Right atrium auricular region (tissue), 2 donors: Measurements from ENCODE around the gene ZNF735. TPM values are rescaled to one million over a fixed set of nuclear protein-coding genes. Genes with fewer than 3 reads are reported as not detected.
"Not testable (repeated sequence)": the region's sequence is repeated elsewhere in the genome, so short reads cannot be mapped to it uniquely, and the experiment has no call there.

ENCODE experiments used
- DNase-seq: peaks from one replicate; pipeline ENCODE4 v3.0.0-alpha.2; 2019; ENCODE audit warnings: low spot score
- H3K27ac ChIP-seq, 2 donors: fragments of 200-600 bp; sonication (generic); 1 replicate in 1 of 2; 2 replicates in 1 of 2; pipeline ENCODE4 v1.5.1; 2016 to 2019
- H3K27me3 ChIP-seq, 2 donors: fragments of 200-600 bp; sonication (generic); one replicate each; pipeline versions ENCODE4 v1.5.1 to v1.6.0; 2017 to 2019
- H3K36me3 ChIP-seq: fragments of 200-600 bp; sonication (generic); one replicate; pipeline ENCODE4 v1.5.1; 2016
- H3K4me1 ChIP-seq, 2 donors: fragments of 200-600 bp; sonication (generic); one replicate each; pipeline versions ENCODE4 v1.5.1 to v1.6.0; 2017 to 2019
- H3K4me3 ChIP-seq, 2 donors: fragments of 200-600 bp; sonication (generic); 1 replicate in 1 of 2; 2 replicates in 1 of 2; pipeline ENCODE4 v1.5.1; 2017 to 2019; ENCODE audit warnings: mild to moderate bottlenecking in 1 of 2, moderate library complexity in 1 of 2
- H3K9me3 ChIP-seq, 2 donors: fragments of 200-600 bp; sonication (generic); one replicate each; pipeline ENCODE4 v1.5.1; 2019
- total RNA-seq, 2 donors: library from RNA; depleted of rRNA; stranded (reverse); fragments of >200 nt; gene quantifications; one replicate each; pipeline ENCODE4 v1.1.0, GENCODE V29; 2016
- TF ChIP-seq, protein P1 (sequence below), 2 donors: fragments of 200-600 bp; sonication (generic); IDR thresholded peaks; one replicate each; pipeline ENCODE4 v1.5.1; 2019; ENCODE audit warnings: antibody characterized with exemption in 2 of 2

ZNF735 gene
- total RNA-seq, 2 donors from 2014 or later: not detected

DNA sequence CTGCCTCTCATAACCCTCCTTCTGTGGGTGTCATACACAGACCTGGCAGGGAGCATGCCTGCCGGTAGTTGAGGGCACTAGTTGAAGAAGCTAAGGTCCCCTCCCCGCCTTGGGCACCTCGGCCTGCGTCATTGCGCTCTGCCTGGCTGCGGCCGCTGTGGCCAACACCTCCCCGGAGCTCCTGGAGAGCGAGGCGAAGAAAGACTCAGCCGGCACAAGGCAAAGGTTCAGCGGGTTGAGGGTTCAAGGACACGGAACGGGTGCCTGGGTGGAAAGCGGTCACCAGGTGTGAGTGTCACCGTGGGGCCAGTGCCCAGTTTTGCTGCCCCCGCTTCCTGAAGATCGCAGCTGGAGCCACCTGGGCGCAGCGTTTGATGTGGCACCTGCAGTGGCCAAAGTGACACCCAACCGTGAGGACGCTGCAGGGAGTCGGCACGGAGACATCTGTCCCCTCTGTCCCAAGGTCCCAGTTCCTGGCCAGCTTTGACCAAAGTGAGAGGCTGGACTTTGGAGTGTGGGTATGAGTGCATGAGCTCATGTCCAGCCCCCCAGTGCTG, 14.8 kb upstream of the ZNF735 start:
- H3K4me3 ChIP-seq: no peak overlapping the region
- H3K4me1 ChIP-seq: no peaks in the 10 kb centered on the region
- no peak for DNase-seq
- H3K36me3 ChIP-seq: no peaks in the 10 kb centered on the region
- peaks cover 0 to 8% of the 10 kb centered on the region in 2 donors for H3K9me3 ChIP-seq
- TF ChIP-seq, protein P1, sequence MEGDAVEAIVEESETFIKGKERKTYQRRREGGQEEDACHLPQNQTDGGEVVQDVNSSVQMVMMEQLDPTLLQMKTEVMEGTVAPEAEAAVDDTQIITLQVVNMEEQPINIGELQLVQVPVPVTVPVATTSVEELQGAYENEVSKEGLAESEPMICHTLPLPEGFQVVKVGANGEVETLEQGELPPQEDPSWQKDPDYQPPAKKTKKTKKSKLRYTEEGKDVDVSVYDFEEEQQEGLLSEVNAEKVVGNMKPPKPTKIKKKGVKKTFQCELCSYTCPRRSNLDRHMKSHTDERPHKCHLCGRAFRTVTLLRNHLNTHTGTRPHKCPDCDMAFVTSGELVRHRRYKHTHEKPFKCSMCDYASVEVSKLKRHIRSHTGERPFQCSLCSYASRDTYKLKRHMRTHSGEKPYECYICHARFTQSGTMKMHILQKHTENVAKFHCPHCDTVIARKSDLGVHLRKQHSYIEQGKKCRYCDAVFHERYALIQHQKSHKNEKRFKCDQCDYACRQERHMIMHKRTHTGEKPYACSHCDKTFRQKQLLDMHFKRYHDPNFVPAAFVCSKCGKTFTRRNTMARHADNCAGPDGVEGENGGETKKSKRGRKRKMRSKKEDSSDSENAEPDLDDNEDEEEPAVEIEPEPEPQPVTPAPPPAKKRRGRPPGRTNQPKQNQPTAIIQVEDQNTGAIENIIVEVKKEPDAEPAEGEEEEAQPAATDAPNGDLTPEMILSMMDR (IDR thresholded peaks at IDR 0.05): no peak
- no peaks in the 10 kb centered on the region for H3K27me3 ChIP-seq
- no peak overlapping the region for H3K27ac ChIP-seq

DNA sequence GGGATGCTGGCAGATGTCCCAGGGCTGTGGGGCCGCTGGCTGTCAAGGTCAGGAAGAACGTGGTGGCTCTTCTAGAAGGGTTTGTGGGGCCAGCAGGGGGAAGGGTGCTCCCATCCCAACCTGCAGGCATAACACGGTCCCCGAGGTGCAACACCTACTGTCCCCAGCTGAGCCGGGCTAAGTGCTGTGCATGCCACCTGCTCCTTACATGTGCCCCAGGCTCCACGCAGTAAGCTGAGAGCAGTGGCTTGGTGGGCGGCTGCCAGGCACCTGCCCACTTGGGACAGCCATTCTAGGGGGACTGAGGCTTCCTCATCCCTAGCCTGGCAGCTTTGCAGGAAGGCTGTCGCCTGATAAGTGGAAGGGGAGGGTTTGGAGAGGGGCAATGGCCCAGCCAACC, 14.2 kb upstream of the ZNF735 start:
- Histone ChIP-seq H3K4me3 (no peak overlapping the region), H3K27ac (no peak overlapping the region), H3K36me3 (no peaks in the 10 kb centered on the region), H3K9me3 (peaks cover 0 to 3% of the 10 kb centered on the region in 2 donors), H3K4me1 (no peaks in the 10 kb centered on the region), H3K27me3 (no peaks in the 10 kb centered on the region)
- TF ChIP-seq, protein P1 (IDR thresholded peaks at IDR 0.05): no peak
- DNase-seq: no peak

DNA sequence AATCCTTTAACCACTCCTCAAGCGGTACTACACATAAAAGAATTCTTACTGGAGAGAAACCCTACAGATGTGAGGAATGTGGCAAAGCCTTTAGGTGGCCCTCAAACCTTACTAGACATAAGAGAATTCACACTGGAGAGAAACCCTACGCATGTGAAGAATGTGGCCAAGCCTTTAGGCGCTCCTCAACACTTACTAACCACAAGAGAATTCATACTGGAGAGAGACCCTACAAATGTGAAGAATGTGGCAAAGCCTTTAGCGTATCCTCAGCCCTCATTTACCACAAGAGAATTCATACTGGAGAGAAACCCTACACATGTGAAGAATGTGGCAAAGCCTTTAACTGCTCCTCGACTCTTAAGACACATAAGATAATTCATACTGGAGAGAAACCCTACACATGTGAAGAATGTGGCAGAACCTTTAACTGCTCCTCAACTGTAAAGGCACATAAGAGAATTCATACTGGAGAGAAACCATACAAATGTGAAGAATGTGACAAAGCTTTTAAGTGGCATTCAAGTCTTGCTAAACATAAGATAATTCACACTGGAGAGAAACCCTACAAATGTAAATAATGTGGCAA, 12.8 kb downstream of the ZNF735 start:
- peaks cover 0 to 81% of the 10 kb centered on the region in 2 donors for H3K9me3 ChIP-seq
- H3K4me1 ChIP-seq, DNase-seq, H3K27me3 ChIP-seq, H3K4me3 ChIP-seq, H3K36me3 ChIP-seq, H3K27ac ChIP-seq: not testable (repeated sequence)

DNA sequence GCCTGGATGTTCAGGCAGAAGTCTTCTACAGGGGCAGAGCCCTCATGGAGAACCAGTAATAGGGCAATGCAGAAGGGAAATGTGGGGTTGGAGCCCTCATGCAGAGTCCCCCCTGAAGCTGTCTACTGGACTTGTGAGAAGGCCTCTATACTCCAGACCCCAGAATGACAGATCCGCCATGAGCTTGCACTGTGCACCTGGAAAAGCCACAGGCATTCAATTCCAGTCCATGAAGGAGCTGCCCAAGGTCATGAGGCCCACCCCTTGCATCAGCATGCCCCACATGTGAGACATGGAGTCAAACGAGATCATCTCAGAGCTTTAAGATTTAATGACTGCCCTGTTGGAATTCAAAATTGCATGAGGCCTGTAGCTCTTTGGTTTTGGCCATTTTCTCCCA, 16.4 kb downstream of the ZNF735 start:
- Histone ChIP-seq H3K27ac (no peak overlapping the region), H3K9me3 (peaks cover 0 to 68% of the 10 kb centered on the region in 2 donors)
- no peak for DNase-seq

DNA sequence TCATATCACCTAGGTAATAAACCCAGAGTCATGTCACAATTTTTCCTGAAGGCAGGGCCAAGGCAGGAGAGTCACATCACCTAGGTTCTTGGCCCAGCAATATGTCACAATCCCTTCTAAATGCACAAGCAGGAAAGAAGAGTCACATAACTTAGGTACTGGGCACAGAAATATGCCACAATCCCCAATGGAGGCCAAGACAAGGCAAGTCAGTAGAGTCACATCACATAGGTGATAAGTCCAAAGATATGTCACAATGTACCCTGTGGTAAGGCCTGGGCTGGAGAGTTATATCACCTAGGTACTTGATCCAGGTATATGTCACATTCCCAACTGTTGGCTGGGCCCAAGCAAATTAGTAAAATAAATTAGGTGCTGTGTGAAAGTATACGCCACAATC, 21.2 kb downstream of the ZNF735 start, which contains the start of gene ZNF679:
TSS of gene ZNF679 (plus strand) at position 301 of the 400 bp plus-strand sequence. CDS start 20,644 bp downstream, outside the sequence.
- H3K4me3 ChIP-seq, DNase-seq, H3K27me3 ChIP-seq, H3K36me3 ChIP-seq, H3K27ac ChIP-seq, H3K4me1 ChIP-seq: not testable (repeated sequence)
- H3K9me3 ChIP-seq: peaks cover 0 to 24% of the 10 kb centered on the region in 2 donors

More for the DNA sequence above, 16.4 kb downstream of the ZNF735 start:
- Histone ChIP-seq H3K36me3 (no peaks in the 10 kb centered on the region), H3K27me3 (no peaks in the 10 kb centered on the region), H3K4me1 (no peaks in the 10 kb centered on the region), H3K4me3 (no peak overlapping the region)
- TF ChIP-seq, protein P1 (IDR thresholded peaks at IDR 0.05): no peak

DNA sequence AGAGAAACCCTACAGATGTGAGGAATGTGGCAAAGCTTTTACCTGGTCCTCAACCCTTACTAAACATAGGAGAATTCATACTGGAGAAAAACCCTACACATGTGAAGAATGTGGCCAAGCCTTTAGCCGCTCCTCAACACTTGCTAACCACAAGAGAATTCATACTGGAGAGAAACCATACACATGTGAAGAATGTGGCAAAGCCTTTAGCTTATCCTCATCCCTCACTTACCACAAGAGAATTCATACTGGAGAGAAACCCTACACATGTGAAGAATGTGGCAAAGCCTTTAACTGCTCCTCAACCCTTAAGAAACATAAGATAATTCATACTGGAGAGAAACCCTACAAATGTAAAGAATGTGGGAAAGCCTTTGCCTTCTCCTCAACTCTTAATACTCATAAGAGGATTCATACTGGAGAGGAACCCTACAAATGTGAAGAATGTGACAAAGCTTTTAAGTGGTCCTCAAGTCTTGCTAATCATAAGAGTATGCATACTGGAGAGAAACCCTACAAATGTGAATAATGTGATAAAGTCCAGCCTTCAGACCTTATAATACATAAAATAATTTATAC, 59.4 kb downstream of the ZNF735 start:
- no peak for DNase-seq
- H3K9me3 ChIP-seq: peaks cover 11 to 64% of the 10 kb centered on the region in 2 donors
- no peaks in the 10 kb centered on the region for H3K27me3 ChIP-seq

More for the DNA sequence above, 59.4 kb downstream of the ZNF735 start:
- Histone ChIP-seq H3K4me1 (no peaks in the 10 kb centered on the region), H3K4me3 (no peak overlapping the region), H3K27ac (no peak overlapping the region), H3K36me3 (no peaks in the 10 kb centered on the region)
- TF ChIP-seq, protein P1 (IDR thresholded peaks at IDR 0.05): no peak

Other genes with a start within 250 kb of the ZNF735 start
- gene ZNF722, start 208.4 kb upstream of the ZNF735 start, total RNA-seq: not detected
- 1 to 10 TPM in 1 of 2 donors, under 1 TPM in 1; 0.63 to 2.8 TPM for gene ZNF727, start 161.8 kb upstream of the ZNF735 start, total RNA-seq
- not detected for gene ZNF679, start 21.3 kb downstream of the ZNF735 start, total RNA-seq
- 1 to 10 TPM; 1.4 to 1.7 TPM for gene ZNF736, start 106.8 kb downstream of the ZNF735 start, total RNA-seq